AML-193 (cell line): Measurements from ENCODE around the gene MIOX.

Experiments used
- DNase-seq, 2 experiments: peaks; one replicate each; lab custom pipeline; 2025; lab: John Stamatoyannopoulos, UW

Gene MIOX

DNA sequence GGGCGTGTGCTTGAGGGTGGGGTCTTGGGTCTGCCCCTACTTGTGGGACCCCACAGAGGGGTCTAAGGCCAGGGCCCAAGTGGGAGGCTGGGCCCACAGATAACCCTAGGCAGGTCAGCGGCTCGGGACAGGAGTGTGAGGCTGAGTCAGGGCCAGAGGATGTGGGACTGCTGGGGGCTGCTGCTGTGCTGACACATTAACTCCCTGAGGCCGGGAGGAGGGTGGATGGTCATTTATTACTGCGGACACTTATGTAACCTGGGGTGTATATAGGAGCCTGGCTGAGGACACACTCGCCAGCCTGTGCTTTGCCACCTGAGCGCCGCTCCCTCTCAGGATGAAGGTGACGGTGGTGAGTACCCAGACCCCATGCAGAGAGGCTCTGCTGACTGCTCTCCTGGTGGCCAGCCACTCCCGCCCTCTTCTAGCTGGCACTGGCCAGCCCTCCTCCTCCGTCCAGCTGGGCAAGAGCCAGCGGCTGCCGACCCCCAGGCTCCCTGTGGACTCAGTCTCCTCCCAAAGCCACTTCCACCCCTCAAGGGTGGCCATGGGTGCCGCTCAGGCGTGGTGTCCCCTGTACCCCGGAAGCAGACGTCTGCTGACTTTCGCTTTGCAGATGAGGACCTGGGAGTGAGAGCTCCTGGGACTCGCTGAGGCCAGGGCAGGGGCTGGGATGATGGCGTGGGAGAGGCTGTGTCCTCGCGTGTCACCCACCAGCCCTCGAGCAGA, at the start of gene MIOX:
Gene MIOX, plus strand, starts transcription at position 299 of the 729 bp plus-strand sequence. Its CDS starts 39 bp downstream, at position 338.
- DNase-seq, result no peak

DNA sequence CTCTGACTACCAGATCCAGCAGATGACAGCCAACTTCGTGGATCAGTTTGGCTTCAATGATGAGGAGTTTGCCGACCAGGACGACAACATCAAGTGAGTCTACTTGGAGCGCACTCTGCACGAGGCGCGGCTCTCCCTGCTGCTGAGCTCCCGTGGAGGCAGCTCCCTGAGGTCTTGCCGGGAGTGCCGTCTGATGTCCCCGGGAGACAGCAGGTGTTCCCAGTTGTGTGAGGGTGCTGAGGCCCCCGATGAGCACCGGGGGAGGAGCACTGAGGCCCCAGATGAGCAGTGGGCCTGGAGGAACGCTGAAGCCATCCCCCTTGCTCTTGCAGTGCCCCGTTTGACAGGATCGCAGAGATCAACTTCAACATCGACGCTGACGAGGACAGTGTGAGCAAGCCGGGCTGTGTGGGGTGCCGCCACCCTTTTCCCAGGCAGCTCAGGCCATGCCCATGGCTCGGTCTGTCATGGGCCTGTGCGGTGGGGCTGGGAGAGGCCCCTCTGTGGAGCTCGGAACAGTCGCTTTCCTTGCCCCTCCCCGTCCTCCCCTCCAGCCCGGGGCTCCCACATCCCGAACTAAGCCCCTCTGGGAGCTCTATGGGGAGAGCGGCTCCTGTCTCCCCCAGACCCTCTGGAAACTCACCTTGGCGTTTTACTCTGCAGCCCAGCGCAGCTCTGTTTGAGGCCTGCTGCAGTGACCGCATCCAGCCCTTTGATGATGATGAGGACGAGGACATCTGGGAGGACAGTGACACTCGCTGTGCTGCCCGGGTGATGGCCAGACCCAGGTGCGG, 49.0 kb upstream of the MIOX start:
- no peak for DNase-seq

DNA sequence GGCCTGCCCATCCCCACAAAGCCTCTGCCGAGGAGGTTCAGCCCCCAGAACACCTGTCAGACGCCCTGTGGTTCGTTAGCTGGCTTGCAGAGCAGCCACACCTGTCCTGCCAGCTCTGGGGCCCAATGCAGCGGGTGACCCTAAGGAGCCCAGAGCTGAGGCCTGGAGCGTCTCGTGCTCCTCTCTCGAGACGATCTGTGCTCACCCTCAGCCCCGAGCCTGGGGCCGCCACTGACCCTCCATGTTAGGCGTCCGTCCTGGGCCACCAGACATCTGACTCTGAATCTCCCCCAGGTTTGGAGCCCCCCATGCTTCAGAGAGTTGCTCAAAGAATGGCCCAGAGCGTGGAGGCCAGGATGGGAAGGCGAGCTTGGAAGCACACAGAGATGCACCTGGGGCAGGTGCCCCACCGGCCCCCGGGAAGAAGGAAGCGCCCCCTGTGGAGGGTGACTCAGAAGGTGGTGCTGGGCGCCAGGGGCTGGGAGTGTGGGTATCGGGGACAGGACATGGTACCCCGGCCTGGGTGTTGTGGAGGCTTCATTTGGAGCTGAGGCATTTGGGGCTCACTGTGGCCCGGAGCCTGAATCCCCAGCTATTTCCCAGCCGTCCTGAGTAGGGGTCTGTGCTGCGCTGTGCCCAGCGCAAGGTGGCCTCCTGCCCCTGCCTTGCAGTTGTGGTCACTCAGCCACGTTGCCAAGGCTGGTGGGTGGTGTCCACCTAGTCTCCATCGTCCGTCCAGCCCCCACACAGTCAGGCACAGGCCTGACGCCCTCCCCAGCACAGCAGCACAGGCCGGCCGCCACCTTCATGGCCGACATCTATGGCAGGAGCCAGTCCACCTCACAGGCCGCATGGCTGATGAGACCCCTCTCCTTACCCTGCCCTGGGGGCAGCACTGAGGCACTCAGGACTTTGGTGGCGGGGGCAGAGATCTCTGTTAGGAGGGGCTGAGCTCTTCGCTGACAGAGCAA, 48.1 kb upstream of the MIOX start:
- no peak for DNase-seq

DNA sequence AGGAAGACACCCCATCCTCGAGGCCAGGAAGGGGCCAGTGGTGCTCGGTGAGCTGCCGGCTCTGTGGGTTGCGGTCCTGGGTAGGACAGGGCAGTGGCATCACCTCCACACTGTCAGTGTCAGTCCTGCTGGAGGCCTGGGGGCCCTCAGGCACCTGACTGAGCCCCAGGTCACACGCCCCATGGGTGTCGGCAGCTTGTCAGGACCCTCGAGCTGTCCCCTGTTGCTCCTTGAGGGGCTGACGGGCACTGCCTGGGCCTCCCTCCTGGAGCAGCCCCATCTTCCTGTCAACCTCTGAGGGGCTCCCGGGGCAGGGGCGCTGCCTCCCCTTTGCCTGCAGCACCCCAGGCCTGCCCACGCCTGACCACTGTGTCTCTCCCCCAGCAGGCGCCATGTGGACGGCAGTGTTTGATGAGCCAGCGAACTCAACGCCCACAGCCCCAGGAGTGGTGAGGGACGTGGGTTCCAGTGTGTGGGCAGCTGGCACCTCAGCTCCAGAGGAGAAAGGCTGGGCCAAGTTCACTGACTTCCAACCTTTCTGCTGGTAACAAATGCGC, 47.3 kb upstream of the MIOX start:
- DNase-seq, result no peak

DNA sequence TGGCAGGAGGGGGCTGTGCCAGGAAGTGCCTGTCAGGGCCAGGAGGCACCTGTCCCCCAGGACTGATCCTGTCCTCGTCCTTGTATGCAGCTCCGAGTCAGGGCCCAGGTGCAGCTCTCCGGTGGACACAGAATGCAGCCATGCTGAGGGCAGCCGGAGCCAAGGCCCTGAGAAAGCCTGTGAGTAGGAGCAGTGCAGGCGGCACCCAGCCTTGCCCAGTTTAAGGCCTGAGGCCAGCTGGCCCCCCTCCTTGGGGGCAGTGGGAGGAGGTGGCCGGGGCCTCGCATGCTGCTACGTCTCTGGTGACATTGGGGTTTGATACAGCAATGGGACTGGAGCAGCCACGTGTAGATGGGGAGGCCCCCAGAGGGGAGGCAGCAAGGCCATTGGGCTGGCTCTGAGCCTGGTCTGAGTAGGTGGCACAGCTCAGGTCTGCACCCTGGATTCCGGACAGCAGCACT, 46.8 kb upstream of the MIOX start:
- no peak for DNase-seq

DNA sequence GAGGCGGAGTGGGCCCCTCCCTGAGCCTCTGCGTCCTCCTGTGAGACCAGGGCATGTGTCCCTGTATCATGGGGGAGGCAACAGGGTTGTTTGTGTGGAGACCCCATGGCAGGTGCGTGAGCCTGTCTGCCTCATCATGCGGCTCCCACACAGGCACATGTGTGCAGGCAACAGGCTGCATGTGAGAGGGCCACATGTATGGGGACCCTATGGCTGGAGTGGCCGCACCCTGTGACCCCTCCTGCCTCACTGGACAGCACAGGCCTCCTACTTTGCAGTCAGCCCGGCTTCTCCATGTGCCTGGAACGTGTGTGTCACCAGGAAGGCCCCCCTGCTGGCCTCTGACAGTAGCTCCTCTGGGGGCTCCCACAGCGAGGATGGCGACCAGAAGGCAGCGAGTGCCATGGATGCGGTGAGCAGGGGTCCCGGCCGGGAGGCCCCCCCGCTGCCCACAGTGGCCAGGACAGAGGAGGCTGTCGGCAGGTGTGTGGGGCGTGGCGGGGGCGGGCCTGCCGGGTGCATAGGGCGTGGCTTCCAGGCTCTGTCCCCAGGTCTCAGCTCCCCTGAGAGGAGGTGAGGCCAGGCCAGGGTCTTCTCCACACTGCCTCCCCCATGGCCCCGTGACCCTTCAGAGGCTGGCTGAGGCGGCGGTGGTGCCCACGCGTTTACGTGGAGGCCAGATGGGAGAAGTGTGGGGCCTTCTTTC, 46.0 kb upstream of the MIOX start:
- no peak for DNase-seq

DNA sequence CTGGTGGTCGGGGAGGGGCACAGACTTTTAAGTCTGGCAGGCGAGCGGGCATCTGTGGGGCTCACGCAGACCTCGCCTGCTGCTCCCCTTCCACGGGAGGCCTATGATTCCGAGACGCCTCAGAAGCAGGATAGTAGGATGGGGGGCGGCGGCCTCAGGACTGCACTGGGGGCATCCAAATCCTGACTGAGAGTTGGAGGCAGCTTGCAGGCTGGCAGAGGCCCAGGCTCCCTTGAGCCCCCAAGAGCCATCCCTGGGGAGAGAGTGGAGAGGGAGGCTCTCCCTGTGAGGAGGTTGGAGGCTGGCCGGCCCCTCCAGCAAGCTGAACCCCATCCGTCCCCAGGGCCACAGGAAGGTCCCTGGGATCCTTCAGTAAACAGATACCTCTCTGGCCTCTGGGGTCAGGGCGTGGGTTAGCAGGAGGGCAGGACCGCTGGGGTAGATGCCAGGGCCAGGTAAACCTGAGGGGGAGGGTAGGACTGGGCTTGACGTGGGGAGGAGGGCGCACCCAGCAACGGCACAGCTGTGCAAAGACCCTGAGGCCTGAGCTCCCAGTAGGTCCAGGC, 45.1 kb upstream of the MIOX start:
- no peak for DNase-seq

DNA sequence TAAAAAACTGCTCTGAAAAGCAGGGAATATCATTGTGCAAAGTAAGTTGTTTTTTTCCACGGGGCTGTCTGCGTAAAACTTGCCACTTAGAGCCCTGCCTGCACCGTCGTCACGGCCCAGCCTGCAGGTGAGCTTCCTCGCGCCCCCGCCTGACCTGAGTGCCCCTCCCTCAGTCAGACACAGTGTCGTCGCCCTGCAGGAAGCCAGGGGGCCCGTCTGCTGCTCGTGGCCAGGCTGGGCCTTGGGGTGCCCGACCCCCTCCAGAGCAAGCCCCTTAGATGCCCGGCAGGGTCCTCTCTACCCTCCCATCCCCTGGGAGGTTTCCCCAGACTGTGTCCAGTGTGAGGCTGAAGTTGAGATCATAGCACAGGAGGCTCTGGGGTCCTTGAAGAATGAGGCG, 43.5 kb upstream of the MIOX start:
- DNase-seq, result no peak

DNA sequence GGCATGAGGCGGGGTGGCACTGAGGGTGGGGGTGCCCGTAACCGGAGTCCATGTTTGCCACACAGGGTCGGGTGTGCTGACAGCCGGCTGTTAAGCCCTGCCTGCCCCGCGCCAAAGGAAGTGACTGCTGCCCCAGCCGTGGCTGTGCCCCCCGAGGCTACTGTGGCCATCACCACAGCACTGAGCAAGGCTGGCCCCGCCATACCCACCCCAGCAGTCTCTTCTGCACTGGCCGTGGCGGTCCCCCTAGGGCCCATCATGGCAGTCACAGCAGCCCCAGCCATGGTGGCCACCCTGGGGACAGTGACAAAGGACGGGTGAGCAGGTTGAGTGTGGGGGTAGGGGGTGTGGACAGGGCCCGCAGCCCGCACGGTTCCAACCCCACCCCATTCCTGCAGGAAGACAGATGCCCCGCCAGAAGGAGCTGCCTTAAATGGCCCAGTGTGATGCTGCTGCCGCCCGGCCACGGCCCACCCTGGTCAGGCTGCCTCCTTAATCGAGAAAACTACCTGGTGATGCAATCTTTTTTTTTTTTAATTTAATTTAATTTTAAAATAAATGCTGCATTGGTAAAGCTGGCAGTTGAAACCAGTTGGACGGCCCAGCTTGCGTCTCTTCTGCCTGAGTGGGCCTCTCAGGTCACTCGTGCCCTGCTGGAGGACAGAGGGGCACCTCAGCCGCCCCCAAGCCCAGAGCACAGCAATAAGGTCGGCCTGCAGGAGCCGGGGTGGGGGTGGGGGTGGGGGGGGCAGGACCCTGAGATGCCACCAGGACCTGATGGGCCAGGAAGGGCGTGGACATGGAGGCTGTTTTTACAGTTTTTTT, 42.6 kb upstream of the MIOX start:
- DNase-seq, result no peak

GRCh38 chr22:50444663-50445062, 42.0 kb upstream of the MIOX start:
- DNase-seq, result no peak

DNA sequence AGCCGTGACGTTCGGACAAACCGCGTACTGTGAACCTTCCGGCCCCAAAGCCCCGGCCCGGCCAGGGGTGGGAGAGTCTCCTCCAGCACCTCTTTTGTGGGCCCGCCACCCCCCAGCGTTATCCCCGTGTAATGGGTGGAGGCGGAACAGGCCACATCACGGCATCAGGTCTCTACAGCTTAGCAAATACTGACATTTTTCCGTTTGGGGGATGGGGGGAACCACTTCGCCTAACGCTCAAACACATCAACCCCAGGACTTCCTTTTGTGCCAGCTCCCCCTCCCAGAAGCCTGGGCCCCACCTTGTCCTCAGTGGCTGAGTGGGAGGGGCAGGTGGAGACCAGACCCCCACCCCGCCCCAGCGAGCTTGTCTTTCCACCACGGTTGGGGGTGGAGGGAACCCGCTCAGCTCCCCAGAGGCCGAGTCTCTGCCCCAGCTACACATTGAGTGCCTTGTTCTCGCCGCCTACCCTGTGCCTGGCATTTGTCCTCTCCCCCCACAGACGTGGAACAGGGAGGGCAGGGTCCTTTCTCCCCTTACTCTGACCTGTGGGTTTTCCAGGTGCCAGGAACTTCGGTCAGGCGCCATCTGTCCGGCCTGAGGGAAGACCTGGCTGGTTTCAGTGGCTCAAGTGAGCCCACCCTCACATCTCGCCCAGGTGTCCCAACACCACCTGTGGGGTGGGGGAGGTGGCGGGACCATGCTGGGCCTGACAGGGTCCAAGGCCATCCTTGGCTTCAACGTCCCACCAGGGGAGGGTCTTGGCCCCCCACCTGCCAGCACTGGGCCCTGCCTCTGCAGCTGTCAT, 41.4 kb upstream of the MIOX start:
- no peak for DNase-seq

DNA sequence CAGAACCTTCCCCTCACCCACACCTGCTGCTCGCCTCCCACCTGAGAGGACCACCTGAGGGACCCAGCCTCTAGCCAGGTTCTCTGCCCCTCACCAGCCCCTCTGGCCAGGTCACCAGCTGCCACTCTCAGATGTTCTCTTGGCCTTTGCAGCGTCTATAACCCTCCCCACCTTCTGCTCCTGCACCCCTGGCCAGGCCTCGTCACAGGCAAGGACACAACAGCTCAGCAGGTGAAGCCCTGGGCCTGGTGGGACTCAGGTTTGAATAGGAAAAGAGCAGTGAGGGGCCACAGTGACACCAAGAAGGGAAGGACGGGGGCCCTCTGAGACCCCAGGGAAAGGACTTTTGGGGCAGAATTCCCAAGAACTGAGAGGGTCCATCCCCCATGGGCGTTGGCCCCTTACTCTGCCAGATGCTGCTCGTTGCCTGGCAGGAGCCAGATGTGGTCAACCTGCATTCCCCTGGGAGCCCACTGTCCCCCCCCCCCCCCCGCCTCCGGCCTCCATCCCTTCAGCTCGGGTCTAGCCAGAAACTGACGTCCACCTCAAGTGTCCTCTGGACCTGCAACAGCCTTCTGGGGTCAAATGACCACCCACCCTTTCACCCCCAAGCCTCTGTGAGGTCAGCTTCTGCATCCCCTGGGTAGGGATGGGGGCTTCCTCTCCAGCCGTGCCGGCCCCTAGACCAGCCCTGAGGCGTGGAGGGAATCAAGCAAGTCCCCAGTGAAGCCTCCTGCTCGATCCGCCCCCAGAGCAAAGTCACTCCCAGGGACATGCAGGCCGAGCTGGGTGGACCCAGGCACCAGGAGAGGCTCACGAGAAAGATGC, 40.6 kb upstream of the MIOX start:
- DNase-seq, result no peak

DNA sequence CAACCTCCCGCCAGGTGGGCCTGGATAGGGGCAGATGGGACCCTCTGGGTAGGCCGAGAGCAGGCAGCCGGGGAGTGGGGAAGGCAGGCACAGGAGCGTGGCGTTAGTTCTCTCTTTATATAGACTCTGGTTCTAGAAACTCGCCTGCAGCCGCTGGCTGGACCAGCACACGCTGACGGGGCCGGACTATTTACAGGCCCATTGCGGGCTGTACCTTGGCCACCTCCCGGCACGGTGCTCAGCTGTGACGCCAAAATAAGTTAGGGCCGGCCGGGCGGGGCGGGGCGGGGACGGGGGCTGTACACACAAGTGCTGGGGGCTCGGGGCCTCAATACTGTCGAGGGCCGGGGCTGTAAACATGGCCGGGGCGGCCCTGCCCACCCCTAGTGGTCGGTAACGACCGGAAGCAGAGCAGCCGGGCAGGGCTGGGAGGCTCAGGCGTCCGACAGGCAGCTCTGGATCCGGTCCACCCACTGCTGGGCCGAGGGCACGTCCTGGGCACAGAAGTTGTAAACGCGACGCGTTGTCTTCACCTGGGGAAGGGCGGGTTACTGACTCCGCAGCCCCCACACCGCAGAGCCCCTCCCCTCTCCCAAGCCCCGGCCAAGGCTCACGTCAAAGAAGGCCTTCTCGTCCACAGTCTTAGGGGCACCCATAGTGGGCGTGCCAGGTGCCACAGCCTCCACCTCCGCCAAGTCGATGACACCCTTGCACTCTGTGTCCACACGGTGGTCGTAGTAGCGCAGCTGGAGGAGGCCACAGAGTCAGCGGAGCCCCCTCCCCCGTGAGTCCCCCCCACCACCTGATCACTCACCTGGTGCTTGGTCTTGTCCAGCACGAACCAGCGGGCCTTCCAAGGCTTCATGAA, 39.7 kb upstream of the MIOX start:
- no peak for DNase-seq

- no peak for DNase-seq
Observed at GRCh38 chr22:50447576-50448551, 38.8 kb upstream of the MIOX start.

DNA sequence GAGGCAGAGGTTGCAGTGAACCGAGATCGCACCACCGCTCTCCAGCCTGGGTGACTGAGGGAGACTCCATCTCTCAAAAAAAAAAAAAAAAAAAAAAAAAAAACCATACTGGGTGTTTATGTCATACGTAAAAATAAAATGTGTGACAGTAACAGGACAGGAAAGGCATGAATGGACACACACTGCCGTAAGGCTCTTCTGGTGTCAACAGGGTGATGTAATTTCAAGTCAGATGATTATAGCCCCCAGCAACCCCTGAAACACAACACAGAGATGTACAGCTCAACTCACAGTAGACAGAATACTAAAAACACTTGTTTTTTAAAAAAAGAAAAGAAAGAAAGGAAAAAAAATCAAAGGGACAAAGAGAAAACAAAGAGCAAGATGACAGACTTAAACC, 34.0 kb upstream of the MIOX start:
- DNase-seq, result no peak

- DNase-seq, result no peak
Observed at GRCh38 chr22:50454556-50455075, 32.0 kb upstream of the MIOX start.
